HepG2 (cell line): ENCODE results near the gene P2RX5. TPM values are rescaled to one million over a fixed set of nuclear protein-coding genes. Genes with fewer than 3 reads are reported as not detected.

Source experiments
- CHD4 ChIP-seq: fragments of 200-600 bp; sonication (generic); IDR thresholded peaks from 2 replicates; pipeline ENCODE4 v1.7.0; 2017; ENCODE audit warnings: mild to moderate bottlenecking, low read length, borderline replicate concordance
- FOXC1 ChIP-seq: sonication (generic); formaldehyde crosslinking; IDR thresholded peaks from 2 replicates; pipeline ENCODE4 v1.8.0; 2022; ENCODE audit warnings: mild to moderate bottlenecking, missing genetic modification reagents, borderline replicate concordance
- FOXO1 ChIP-seq: sonication (generic); formaldehyde crosslinking; IDR thresholded peaks from 2 replicates; pipeline ENCODE4 v1.4.0; 2020; ENCODE audit warnings: missing genetic modification reagents
- HIC2 ChIP-seq: sonication (generic); formaldehyde crosslinking; IDR thresholded peaks from 2 replicates; pipeline ENCODE4 v1.9.0; 2022; ENCODE audit warnings: low read depth, missing genetic modification reagents
- IKZF1 ChIP-seq: fragments of 450-650 bp; IDR thresholded peaks from 2 replicates; pipeline ENCODE4 v1.7.1; 2016
- JARID2 ChIP-seq: sonication (generic); formaldehyde crosslinking; IDR thresholded peaks from 2 replicates; pipeline ENCODE4 v1.8.1; 2023; ENCODE audit warnings: missing genetic modification reagents, inconsistent platforms; ENCODE audit not compliant: insufficient replicate concordance
- KLF11 ChIP-seq: IDR thresholded peaks from 2 replicates; pipeline ENCODE4 v1.6.1; 2016; ENCODE audit warnings: missing compliant biosample characterization
- PAXIP1 ChIP-seq: sonication (generic); formaldehyde crosslinking; conservative IDR thresholded peaks from 2 replicates; pipeline ENCODE4 v1.4.0; 2020; ENCODE audit warnings: mild to moderate bottlenecking, missing genetic modification reagents, moderate library complexity
- REPIN1 ChIP-seq: sonication (generic); formaldehyde crosslinking; IDR thresholded peaks from 2 replicates; pipeline ENCODE4 v1.8.0; 2022; ENCODE audit warnings: missing genetic modification reagents, low read depth, mild to moderate bottlenecking, borderline replicate concordance
- SMARCC2 ChIP-seq: fragments of 450-650 bp; IDR thresholded peaks from 2 replicates; pipeline ENCODE4 v1.6.1; 2017; ENCODE audit warnings: antibody characterized with exemption, mild to moderate bottlenecking
- TERF1 ChIP-seq: sonication (generic); formaldehyde crosslinking; IDR thresholded peaks from 2 replicates; pipeline ENCODE4 v1.8.0; 2022; ENCODE audit warnings: mild to moderate bottlenecking, missing genetic modification reagents, moderate library complexity
- TFDP2 ChIP-seq: sonication (generic); formaldehyde crosslinking; IDR thresholded peaks from 2 replicates; pipeline ENCODE4 v1.4.0; 2020; ENCODE audit warnings: missing genetic modification reagents
- TRIM24 ChIP-seq: sonication (generic); formaldehyde crosslinking; IDR thresholded peaks from 2 replicates; pipeline ENCODE4 v1.8.0; 2022; ENCODE audit warnings: mild to moderate bottlenecking, missing genetic modification reagents
- ZNF18 ChIP-seq: sonication (generic); formaldehyde crosslinking; IDR thresholded peaks from 2 replicates; pipeline ENCODE4 v1.8.0; 2022; ENCODE audit warnings: mild to moderate bottlenecking, missing genetic modification reagents; ENCODE audit not compliant: insufficient replicate concordance
- ZNF331 ChIP-seq: sonication (generic); formaldehyde crosslinking; IDR thresholded peaks from 2 replicates; pipeline ENCODE4 v1.4.0; 2020; ENCODE audit warnings: missing genetic modification reagents
- ZNF430 ChIP-seq: sonication (generic); formaldehyde crosslinking; IDR thresholded peaks from 2 replicates; pipeline ENCODE4 v1.9.0; 2021; ENCODE audit warnings: mild to moderate bottlenecking, missing genetic modification reagents
- ZNF549 ChIP-seq: sonication (generic); formaldehyde crosslinking; IDR thresholded peaks from 2 replicates; pipeline ENCODE4 v1.5.0; 2020; ENCODE audit warnings: missing genetic modification reagents
- ZNF607 ChIP-seq: sonication (generic); formaldehyde crosslinking; IDR thresholded peaks from 2 replicates; pipeline ENCODE4 v1.5.1; 2020; ENCODE audit warnings: missing genetic modification reagents, mild to moderate bottlenecking, borderline replicate concordance
- ZNF720 ChIP-seq: sonication (generic); formaldehyde crosslinking; IDR thresholded peaks from 2 replicates; pipeline ENCODE4 v1.4.0; 2020; ENCODE audit warnings: missing genetic modification reagents
- ZSCAN22 ChIP-seq: sonication (generic); formaldehyde crosslinking; IDR thresholded peaks from 2 replicates; pipeline ENCODE4 v1.4.0; 2020; ENCODE audit warnings: mild to moderate bottlenecking, missing genetic modification reagents
- polyA plus RNA-seq, 8 experiments: library from polyadenylated mRNA; depleted of rRNA in 3 of 8; stranded (reverse) in 7 of 8; unstranded in 1 of 8; fragments of >200 nt; fragmentation: Illumina TruSeq in 4 of 8; extraction: Trizol in 4 of 8; gene quantifications; 2 replicates each; pipeline versions ENCODE4 v1.2.1 to v1.2.3, GENCODE V29; 2011 to 2016; ENCODE audit warnings: low read depth in 4 of 8, missing spikeins in 1 of 8, mixed read lengths in 1 of 8; ENCODE audit not compliant: insufficient read depth in 1 of 8
- total RNA-seq, 5 experiments: library from RNA; depleted of rRNA; stranded (reverse); fragments of >200 nt; fragmentation: Illumina TruSeq; extraction: Trizol; gene quantifications; 2 replicates each; pipeline ENCODE4 v1.2.3, GENCODE V29; 2016; ENCODE audit warnings: low read depth in 1 of 5

P2RX5 gene
- total and polyA plus RNA-seq, 2 of the 13 experiments (the other 11 are each of a cell fraction or from before 2014, with no cell fraction given), result 0.95 to 1.7 TPM

GRCh38 chr17:3723556-3724377 is 27.8 kb upstream of the P2RX5 start, which contains the start of gene HASPIN (continued):
- TF ChIP-seq JARID2 (CRISPR knock-in tag) (peak; percentile 91), TFDP2 (CRISPR knock-in tag) (peak; percentile 100), FOXC1 (CRISPR knock-in tag) (peak; percentile 71; the same call in 1 of the 2 replicates), ZSCAN22 (CRISPR knock-in tag) (no peak), KLF11 (CRISPR knock-in tag) (peak; percentile 88), ZNF430 (peak; percentile 91), ZNF607 (CRISPR knock-in tag) (peak; percentile 84; the same call in 1 of the 2 replicates), PAXIP1 (CRISPR knock-in tag) (peak; percentile 34; the same call in 1 of the 2 replicates), TERF1 (CRISPR knock-in tag) (no peak; the same call in 1 of the 2 replicates), SMARCC2 (no peak), HIC2 (CRISPR knock-in tag) (no peak), IKZF1 (no peak), CHD4 (no peak), REPIN1 (CRISPR knock-in tag) (peak; percentile 96), ZNF720 (CRISPR knock-in tag) (no peak), ZNF18 (no peak), TRIM24 (CRISPR knock-in tag) (no peak), ZNF549 (CRISPR knock-in tag) (no peak), ZNF331 (CRISPR knock-in tag) (peak; percentile 74; the same call in 1 of the 2 replicates), FOXO1 (CRISPR knock-in tag) (peak; percentile 76)
